ENCODE measurements around the gene AP1M1.
A peak's percentile ranks its signal among the peaks of the same experiment; 100 is the strongest.

AP1M1 gene

DNA sequence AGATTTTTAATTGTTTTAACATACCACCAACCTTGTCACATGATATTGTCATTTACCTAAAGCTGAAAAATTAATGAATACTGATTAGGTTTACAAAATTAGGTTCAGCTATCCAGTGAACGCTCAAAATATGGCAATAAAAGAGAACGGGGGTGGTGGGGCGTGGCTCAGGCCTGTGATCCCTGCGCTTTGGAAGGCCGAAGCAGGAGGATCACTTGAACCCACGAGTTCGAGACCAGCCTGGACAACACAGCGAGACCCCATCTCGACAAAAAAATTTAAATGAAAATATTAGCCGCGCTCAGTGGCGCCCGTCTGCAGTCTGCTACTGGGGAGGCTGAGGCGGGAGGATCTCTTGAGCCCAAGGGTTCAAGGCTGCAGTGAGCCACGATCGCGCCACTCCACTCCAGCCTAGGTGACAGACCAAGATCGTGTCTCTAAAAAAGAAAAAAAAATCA is 13.0 kb upstream of the AP1M1 start:
- no peak for DNase-seq (ENCODE audit: low read depth)
- peak overlapping the region; percentile 97 for H3K4me3 ChIP-seq (ENCODE audit: control insufficient read depth, low read depth, low read length)
- TF ChIP-seq, protein P1, sequence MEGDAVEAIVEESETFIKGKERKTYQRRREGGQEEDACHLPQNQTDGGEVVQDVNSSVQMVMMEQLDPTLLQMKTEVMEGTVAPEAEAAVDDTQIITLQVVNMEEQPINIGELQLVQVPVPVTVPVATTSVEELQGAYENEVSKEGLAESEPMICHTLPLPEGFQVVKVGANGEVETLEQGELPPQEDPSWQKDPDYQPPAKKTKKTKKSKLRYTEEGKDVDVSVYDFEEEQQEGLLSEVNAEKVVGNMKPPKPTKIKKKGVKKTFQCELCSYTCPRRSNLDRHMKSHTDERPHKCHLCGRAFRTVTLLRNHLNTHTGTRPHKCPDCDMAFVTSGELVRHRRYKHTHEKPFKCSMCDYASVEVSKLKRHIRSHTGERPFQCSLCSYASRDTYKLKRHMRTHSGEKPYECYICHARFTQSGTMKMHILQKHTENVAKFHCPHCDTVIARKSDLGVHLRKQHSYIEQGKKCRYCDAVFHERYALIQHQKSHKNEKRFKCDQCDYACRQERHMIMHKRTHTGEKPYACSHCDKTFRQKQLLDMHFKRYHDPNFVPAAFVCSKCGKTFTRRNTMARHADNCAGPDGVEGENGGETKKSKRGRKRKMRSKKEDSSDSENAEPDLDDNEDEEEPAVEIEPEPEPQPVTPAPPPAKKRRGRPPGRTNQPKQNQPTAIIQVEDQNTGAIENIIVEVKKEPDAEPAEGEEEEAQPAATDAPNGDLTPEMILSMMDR (conservative IDR thresholded peaks at IDR 0.05; ENCODE audit: control insufficient read depth, insufficient read depth, low read depth, low read length), result no peak

DNA sequence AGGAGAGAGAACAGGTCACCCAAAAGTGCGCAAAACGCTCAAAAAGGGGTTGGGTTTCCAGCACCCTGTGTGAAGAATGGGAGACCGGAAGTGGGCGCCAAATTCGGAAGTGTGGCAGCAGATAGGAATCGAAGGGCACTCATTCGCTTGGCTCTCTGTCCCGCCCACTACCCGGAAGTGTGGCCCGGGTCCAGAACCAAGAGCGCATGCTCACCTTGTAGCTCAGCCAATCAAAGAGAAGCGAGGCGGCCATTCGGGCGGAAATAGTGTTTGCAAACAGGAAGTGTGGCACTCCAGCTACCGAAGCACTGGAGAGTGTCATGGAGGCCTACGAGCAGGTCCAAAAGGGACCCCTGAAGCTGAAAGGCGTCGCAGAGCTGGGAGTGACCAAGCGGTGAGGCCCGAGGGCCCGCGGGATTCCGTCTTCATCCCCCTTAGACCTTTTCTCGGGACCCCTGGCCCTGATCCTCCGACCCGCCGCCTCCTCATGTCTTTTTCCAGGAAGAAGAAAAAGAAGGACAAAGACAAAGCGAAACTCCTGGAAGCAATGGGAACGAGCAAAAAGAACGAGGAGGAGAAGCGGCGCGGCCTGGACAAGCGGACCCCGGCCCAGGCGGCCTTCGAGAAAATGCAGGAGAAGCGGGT is 12.5 kb upstream of the AP1M1 start, which contains the start of gene FAM32A:
Gene FAM32A, plus strand, starts transcription at position 288 of the 645 bp plus-strand sequence. Its CDS starts 33 bp downstream, at position 321.
- H3K4me3 ChIP-seq (ENCODE audit: control insufficient read depth, low read depth, low read length), result peak within 1 kb of the TSS; percentile 97
- peak; percentile 98 for DNase-seq (ENCODE audit: low read depth)
- TF ChIP-seq, protein P1 (conservative IDR thresholded peaks at IDR 0.05; ENCODE audit: control insufficient read depth, insufficient read depth, low read depth, low read length), result peak; percentile 15

DNA sequence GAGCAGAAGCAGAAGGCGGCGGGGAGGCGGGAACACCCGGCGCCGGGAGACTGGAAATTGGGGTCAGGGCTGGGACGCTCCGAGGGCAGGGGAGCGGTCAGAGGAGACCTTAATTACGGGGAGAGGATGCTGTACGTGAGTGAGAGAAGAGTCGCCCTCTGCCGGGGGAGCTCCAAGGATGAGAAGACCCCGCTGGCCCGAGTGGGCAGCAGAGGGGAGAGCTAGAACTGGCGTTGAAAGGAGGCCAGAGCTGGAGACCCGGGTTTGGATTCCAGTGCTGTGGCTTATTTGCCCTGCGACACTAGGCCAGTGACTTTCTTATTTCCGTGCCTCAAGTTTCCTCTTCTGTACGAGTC is 12.0 kb upstream of the AP1M1 start:
- DNase-seq (ENCODE audit: low read depth), result peak; percentile 35
- peak overlapping the region; percentile 97 for H3K4me3 ChIP-seq (ENCODE audit: control insufficient read depth, low read depth, low read length)
- TF ChIP-seq, protein P1 (conservative IDR thresholded peaks at IDR 0.05; ENCODE audit: control insufficient read depth, insufficient read depth, low read depth, low read length), result peak; percentile 39

DNA sequence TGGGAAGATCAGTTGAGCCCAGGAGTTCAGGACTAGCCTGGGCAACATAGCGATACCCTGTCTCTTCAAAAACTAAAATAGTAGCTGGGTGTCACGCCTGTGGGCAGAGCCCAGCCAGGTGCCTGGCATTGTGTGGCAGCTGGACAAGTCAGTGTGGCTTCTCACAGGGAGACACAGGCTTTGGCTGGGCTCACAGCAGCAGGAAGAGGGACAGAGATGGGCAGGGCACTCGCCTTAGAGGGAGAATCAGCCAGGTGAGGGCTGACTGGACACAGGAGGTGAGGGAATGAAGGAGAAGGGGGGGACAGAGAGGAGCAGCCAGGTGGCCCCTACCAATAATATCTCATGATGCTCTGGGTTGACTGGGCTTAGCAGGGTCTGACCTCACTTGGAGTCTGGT is 9.2 kb upstream of the AP1M1 start:
- TF ChIP-seq, protein P1 (conservative IDR thresholded peaks at IDR 0.05; ENCODE audit: control insufficient read depth, insufficient read depth, low read depth, low read length), result no peak
- no peak overlapping the region for H3K4me3 ChIP-seq (ENCODE audit: control insufficient read depth, low read depth, low read length)
- no peak for DNase-seq (ENCODE audit: low read depth)

DNA sequence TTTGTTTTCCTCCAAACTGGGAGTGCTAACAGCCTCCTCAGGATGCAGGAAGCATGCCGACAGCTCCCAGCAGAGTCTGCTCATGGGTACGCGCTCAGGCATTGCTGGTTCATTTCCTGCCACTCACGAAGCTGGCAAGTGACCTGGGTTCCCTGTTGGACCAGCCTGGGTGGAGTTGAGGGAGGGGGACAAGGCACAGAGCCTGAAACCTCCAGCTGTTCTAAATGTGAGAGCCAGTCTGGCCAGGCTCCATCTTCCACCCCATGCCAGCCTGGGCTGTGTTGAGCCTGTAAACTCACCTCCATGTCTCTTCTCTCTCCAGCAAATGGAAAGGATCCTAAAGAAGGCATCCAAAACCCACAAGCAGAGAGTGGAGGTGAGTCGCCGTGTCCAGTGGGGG is 7.5 kb upstream of the AP1M1 start:
- no peak overlapping the region for H3K4me3 ChIP-seq (ENCODE audit: control insufficient read depth, low read depth, low read length)
- TF ChIP-seq, protein P1 (conservative IDR thresholded peaks at IDR 0.05; ENCODE audit: control insufficient read depth, insufficient read depth, low read depth, low read length), result no peak
- DNase-seq (ENCODE audit: low read depth), result no peak

DNA sequence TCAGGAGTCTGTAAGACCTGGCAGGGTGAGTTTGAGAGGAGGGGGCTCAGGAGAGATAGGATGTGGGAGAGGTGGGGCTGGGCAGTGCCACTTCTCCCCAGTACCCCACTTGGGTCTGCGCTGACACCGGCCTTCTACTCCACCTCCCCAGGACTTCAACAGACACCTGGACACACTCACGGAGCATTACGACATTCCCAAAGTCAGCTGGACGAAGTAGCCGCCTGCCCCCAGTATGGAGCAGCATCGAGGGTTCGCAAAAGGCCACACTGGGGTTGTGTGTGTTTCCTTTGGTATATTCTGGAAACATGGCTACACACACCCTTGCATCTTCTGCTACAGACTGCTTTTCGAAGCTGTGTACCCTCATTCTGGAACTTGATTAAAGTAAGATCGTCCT is 7.0 kb upstream of the AP1M1 start:
- TF ChIP-seq, protein P1 (conservative IDR thresholded peaks at IDR 0.05; ENCODE audit: control insufficient read depth, insufficient read depth, low read depth, low read length), result no peak
- no peak for DNase-seq (ENCODE audit: low read depth)
- H3K4me3 ChIP-seq (ENCODE audit: control insufficient read depth, low read depth, low read length), result no peak overlapping the region

Measured in fibroblast of mammary gland (primary cell).